GM18511 (cell line): ENCODE data around the gene AMIGO2.
"Not testable (repeated sequence)": the region's sequence is repeated elsewhere in the genome, so short reads cannot be mapped to it uniquely, and the experiment has no call there.

Experiments used
- ATAC-seq: cut with Tn5 transposase; IDR thresholded peaks from one replicate; pipeline ENCODE4 v1.9.1; 2021; ENCODE audit warnings: mild to moderate bottlenecking, moderate library complexity; ENCODE audit not compliant: unreplicated experiment

AMIGO2 gene

DNA sequence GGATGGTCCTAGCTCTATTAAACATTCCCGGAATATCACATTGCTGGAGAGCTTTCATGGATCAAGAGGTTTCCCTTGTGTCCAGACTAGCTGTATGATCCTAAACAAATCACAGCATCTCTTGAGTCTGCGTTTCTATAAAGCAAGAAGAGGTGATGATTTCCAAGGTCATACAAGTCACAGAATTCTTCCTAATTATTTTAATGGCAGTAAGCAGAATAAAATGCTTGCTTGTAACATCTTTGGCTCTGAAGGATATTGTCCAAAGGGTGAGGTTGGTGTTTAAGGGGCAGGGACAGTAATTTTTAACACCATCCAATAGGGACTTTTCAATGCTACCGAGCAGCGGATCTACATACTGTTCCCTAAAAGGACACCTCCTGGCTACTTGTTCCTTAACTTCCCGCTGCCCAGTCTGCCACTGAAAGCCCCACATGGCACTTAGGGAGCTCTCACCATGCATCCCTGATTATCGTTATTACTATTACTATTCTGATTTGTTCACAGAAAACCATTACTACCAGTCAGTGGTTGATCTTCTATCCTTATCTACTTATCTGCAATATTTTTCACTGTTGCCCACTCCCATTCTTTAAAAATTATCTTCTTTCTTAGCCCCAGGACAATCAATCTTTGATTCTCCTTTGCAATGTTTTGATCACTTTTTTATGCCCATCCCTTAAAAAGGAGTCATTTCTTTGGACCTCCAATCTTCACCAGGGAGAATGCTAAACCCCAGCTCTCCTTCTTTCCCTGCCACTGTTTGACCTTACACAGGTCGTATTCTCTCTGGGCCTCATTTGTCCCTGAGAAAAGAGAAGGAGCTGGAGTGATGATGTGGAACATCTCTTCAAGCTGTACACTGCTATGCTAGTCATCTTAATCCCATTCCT, 4.3 kb downstream of the AMIGO2 start:
- ATAC-seq = no peak

DNA sequence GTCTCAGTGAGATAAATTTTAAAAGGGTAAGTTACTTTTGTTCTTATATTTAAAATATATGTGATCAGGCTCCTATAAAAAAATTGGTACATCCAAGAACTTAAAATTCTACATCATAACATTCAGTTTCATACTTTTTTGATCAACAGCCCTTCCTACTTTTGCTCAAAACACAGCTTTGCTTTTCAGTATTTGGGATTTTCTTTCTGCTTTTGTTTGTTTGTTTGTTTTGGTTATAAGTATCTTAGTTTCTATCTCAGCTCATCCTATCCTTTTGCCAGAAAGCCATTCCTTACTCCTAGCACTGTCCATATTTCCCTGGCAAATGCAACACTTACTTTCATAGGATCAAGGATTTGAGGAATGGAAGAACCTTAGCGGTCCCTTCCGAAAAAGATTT, 5.0 kb downstream of the AMIGO2 start:
- ATAC-seq = no peak

DNA sequence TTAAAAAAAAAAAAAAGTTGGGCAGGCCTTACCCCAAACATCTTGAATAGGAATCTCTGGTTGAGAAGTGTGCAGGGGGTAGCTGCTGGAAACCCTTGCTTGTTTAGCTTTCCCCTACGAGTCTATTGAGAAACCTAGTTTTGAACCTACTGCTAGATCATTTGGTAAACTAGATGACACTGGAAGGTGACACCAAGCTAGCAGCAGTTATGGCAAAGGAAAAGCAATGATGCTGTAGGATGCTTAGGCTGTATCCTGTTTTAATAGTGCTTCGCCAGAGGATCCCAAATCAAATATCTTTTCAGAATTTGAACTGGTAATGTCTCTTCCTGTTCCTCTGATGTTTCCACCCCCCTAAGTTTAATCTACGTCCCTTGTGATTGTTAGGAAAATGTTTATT, 5.8 kb downstream of the AMIGO2 start:
- ATAC-seq = no peak

DNA sequence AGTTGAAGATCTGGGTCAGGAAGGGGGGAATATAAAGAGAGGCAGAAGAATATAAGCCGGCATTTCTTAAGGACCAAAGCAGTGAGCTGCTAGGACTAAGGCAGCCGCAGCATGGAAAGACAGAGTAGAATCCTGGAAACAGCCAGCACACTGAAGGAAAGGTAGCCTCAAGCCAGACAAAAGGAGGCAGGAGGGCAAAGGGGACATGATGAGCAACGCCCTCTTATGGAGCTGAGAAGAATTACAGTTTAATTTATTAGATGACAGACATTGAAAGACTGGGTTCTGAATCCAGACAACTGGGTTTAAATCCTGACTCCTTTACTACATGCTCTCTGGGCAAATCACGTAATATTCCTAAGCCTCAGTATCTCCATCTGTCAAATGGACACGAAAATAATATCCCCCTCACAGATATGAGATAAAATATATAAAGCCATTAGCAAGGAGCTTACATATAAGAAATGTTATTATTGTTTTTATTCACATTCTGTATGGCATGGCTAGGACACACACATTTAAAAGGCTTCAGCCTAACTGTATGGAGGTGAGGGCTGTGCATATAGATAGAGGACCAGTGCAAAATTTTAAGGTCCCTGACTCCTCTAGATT, 8.4 kb downstream of the AMIGO2 start:
- ATAC-seq = no peak

- ATAC-seq = no peak
These were observed 9.4 kb downstream of the AMIGO2 start for GRCh38 chr12:47070310-47070709.

GRCh38 chr12:47068539-47068938, 11.2 kb downstream of the AMIGO2 start:
- no peak for ATAC-seq

GRCh38 chr12:47067771-47068431, 11.9 kb downstream of the AMIGO2 start:
- ATAC-seq = no peak

DNA sequence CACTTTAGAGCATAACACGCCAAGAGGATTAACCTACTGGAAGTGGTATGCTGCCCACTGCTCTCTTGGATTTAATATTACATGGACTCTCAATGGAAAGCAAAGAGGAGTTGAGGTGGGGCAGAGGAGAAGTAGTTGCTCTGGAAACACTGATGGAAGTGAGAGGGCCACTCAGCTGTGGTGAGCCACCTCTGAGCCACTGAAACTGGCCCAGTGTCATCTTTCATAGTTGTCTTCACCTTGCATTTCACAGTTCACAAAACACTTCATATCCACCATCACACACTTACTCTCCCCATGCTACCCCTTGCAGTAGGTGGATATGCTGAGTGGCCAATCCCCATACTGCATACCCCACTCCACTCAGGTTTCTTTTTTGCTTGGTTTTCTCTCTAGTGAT, 12.6 kb downstream of the AMIGO2 start:
- ATAC-seq = no peak

- ATAC-seq = no peak
These were observed 13.3 kb downstream of the AMIGO2 start for GRCh38 chr12:47066278-47067025.

GRCh38 chr12:47065546-47065945, 14.2 kb downstream of the AMIGO2 start:
- ATAC-seq = no peak

GRCh38 chr12:47058640-47059039, 21.1 kb downstream of the AMIGO2 start:
- not testable (repeated sequence) for ATAC-seq

GRCh38 chr12:47056944-47057343, 22.8 kb downstream of the AMIGO2 start:
- ATAC-seq = not testable (repeated sequence)

DNA sequence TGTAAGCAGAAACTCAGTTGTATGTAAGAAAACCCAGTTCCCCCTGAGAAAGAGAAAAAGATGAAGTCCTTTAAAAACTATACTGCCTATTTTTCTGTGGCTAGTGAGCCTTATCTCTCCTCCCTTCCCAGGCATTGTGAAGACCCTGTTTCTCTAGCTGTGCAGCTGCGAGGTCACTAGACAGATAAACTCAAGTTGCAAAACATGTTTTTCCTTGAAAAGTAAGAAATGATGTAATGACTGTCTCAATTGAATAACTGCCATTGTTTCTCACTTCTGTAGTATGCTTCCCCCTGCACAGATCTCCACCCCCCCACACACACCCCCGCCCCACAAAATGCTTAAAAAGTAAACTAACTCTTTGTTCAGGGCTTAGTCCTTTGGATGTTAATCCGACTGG, 23.9 kb downstream of the AMIGO2 start:
- not testable (repeated sequence) for ATAC-seq

DNA sequence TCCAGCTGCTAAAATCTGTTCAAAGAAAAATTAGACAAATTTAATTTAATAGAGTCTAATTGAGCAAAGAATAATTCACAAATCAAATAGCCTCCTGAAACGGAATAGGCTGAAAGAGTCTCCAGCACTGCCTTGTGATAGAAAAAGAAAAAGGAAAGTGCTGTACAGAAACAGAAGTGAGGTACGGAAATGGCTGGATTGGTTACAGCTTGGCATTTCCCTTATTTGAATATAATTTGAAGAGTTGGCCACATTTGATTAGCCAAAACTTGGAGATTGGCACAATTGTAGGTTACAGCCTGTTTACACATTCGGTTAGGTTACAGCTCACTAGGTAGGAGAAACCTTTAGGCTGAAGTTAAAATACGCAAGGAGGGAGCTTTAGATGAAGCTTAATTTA, 25.1 kb downstream of the AMIGO2 start:
- ATAC-seq = no peak

DNA sequence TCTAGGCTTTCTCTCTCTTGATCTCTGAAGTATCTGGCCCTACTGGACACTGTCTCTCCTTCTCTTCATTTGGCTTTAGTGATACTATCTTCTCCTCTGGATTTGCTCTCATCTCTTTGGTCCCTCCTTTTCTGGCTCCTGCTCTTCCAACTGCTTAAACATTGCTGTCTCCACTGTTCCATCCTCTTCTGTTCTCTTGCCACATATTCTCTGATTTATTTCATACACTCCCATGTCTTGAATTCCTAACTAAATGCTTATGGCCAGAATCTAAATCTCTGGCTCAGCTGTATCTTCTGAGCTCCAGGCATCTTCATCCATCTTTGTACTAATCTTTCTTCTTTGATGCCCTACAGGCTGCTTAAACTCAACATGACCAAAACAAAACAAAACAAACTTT, 25.8 kb downstream of the AMIGO2 start:
- no peak for ATAC-seq

DNA sequence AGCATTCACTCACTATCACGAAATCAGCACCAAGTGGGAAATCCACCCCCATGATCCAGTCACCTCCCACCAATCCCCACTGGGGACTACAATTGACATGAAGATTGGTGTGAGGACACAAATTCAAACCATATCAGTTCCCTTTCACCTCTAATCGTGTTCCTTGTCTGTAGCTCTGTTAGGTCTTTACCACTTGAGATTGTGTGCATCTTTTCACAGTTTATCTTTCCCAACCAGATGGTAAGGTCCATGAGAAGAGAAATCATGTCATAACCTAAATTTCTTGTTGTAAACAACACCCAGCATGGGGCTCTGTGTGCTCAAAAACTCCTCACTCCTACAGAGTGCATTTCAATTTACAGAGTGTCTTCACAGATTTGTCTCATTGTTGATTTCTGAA, 27.5 kb downstream of the AMIGO2 start:
- no peak for ATAC-seq

DNA sequence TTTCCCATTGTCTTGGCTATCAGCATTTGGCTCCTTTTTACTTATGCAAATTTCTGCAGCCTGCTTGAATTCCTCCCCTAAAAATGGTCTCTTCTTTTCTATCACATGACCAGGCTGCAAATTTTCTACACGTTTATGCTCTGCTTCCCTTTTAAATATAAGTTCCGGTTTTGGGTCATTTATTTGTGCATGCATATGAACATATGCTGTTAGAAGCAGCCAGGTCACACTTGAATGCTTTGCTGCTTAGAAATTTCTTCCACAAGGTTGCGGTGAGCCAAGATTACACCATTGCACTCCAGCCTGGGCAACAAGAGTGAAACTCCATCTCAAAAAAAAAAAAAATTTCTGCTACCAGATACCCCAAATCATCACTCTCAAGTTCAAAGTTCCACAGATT, 28.5 kb downstream of the AMIGO2 start:
- not testable (repeated sequence) for ATAC-seq

DNA sequence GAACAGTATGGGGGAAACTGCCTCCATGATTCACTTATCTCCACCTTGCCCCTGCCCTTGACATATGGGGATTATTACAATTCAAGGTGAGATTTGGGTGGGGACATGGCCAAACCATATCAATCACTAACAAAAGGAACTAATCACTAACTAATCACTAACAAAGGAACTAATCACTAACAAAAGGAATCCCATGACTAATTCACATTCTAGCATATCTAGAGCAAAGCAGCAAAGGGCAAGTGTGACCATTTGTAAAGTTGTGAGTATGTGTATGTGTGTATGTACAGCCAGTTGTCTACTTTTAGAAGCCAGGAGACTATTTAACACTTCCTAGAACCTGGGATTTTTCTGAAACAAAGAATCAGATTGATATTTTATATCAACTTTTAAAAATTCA, 31.2 kb downstream of the AMIGO2 start:
- ATAC-seq = no peak

DNA sequence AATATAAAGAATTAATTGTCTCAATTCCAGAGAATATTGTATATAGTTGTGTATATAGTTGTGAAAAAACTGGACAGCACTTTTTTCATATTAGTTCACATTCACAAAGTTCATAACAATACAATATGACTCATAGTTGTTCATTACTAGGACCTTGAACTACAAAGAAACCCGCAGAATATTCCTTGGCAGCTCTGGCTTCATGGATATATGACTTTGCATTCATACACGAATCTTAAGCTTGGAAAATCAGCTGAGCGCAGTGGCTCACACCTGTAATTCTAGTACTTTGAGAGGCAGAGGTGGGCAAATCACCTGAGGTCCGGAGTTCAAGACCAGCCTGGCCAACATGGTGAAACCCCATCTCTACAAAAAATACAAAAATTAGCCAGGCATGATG, 38.4 kb downstream of the AMIGO2 start:
- no peak for ATAC-seq

DNA sequence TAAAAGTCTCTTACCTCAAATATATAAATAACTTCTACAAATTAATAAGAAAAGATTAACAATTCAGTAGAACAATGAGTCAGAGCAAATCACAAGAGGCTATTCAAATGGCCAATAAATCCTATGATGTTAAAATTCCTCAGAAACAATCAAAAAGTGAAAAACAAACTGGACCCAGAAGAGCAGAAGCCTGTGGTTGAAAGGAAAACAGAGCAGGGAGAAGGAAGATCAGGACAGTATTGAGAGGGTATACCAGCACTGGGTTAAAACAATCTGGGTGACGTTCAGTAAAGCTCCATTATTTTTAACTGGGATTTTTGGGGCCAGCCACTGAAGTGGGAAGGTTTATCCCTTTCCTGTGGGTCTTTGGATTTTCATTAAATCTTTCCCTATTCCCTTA, 40.0 kb downstream of the AMIGO2 start:
- ATAC-seq = no peak

GRCh38 chr12:47039079-47039478, 40.7 kb downstream of the AMIGO2 start:
- no peak for ATAC-seq
